Keratinocyte (primary cell): ENCODE results near the gene JPT2. TPM values are rescaled to one million over a fixed set of nuclear protein-coding genes. Genes with fewer than 3 reads are reported as not detected.

Experiments used
- DNase-seq: peaks from one replicate; pipeline ENCODE4 v3.0.0-alpha.2; 2011; ENCODE audit warnings: low read depth, missing footprints, low spot score
- FAIRE-seq: peaks from 2 replicates; lab custom pipeline; 2011; peaks lifted over from hg19 to GRCh38; lab: Jason Lieb, UNC
- H2AFZ ChIP-seq: 2 replicates; pipeline ENCODE4 v1.6.0; 2012; ENCODE audit warnings: low read length, control low read depth, inconsistent platforms; ENCODE audit not compliant: control insufficient read depth
- H3K27ac ChIP-seq: 2 replicates; pipeline ENCODE4 v1.5.1; 2011; ENCODE audit warnings: low read length; ENCODE audit not compliant: control insufficient read depth, insufficient read depth
- H3K27me3 ChIP-seq: 3 replicates; pipeline ENCODE4 v1.6.0; 2011; ENCODE audit warnings: low read length; ENCODE audit not compliant: control insufficient read depth, insufficient read depth; ENCODE audit errors: extremely low read depth
- H3K36me3 ChIP-seq, 2 experiments: 2 replicates in 1 of 2; 3 replicates in 1 of 2; pipeline ENCODE4 v1.5.1; 2011; ENCODE audit warnings: low read length in 2 of 2, mild to moderate bottlenecking in 1 of 2; ENCODE audit not compliant: control insufficient read depth in 2 of 2, insufficient read depth in 2 of 2; ENCODE audit errors: extremely low read depth in 1 of 2
- H3K4me1 ChIP-seq: 3 replicates; pipeline ENCODE4 v1.5.1; 2011; ENCODE audit warnings: low read length; ENCODE audit not compliant: control insufficient read depth, insufficient read depth; ENCODE audit errors: extremely low read depth
- H3K4me2 ChIP-seq: 3 replicates; pipeline ENCODE4 v1.6.0; 2011; ENCODE audit warnings: low read depth, low read length; ENCODE audit not compliant: control insufficient read depth, insufficient read depth; ENCODE audit errors: extremely low read depth
- H3K4me3 ChIP-seq, 3 experiments: fragments of 200-600 bp in 1 of 3; sonication (generic) in 1 of 3; 2 replicates in 2 of 3; 3 replicates in 1 of 3; pipeline ENCODE4 v1.5.1; 2011 to 2016; ENCODE audit warnings: low read length in 3 of 3, mild to moderate bottlenecking in 3 of 3, control low read depth in 2 of 3, inconsistent platforms in 1 of 3, low read depth in 1 of 3, mixed read lengths in 1 of 3, mixed run types in 1 of 3, moderate library complexity in 1 of 3; ENCODE audit not compliant: control insufficient read depth in 2 of 3, insufficient read depth in 2 of 3; ENCODE audit errors: extremely low read depth in 1 of 3
- H3K79me2 ChIP-seq: 2 replicates; pipeline ENCODE4 v1.6.0; 2012; ENCODE audit warnings: low read length; ENCODE audit not compliant: control insufficient read depth, insufficient read depth
- H3K9ac ChIP-seq: 3 replicates; pipeline ENCODE4 v1.6.0; 2011; ENCODE audit warnings: low read length; ENCODE audit not compliant: control insufficient read depth, insufficient read depth; ENCODE audit errors: extremely low read depth
- H3K9me1 ChIP-seq: 3 replicates; pipeline ENCODE4 v1.6.0; 2011; ENCODE audit warnings: low read length; ENCODE audit not compliant: control insufficient read depth, insufficient read depth; ENCODE audit errors: extremely low read depth
- H3K9me3 ChIP-seq: 2 replicates; pipeline ENCODE4 v1.5.1; 2012; ENCODE audit warnings: low read depth, low read length; ENCODE audit not compliant: control insufficient read depth
- H4K20me1 ChIP-seq: 3 replicates; pipeline ENCODE4 v1.6.0; 2011; ENCODE audit warnings: low read length; ENCODE audit not compliant: control insufficient read depth, insufficient read depth; ENCODE audit errors: extremely low read depth
- CTCF ChIP-seq, 3 experiments: IDR thresholded peaks in 1 of 3; conservative IDR thresholded peaks in 1 of 3; optimal IDR thresholded peaks in 1 of 3; 2 replicates in 2 of 3; 3 replicates in 1 of 3; pipeline versions ENCODE3 to v1.5.1; 2011; ENCODE audit warnings: low read length in 3 of 3, mild to moderate bottlenecking in 3 of 3, moderate library complexity in 2 of 3, control low read depth in 1 of 3, inconsistent platforms in 1 of 3; ENCODE audit not compliant: insufficient read depth in 2 of 3; ENCODE audit errors: extremely low read depth in 1 of 3
- EZH2 ChIP-seq: IDR thresholded peaks from one replicate; pipeline ENCODE4 v1.6.1; 2012; ENCODE audit warnings: inconsistent platforms, mild to moderate bottlenecking, low read length, moderate library complexity
- dilution Hi-C: fragments of 300-500 bp; cut with MboI; formaldehyde crosslinking; loops from one replicate; pipeline ENCODE4 v1.7.0; 2020; ENCODE audit warnings: low sequenced_read_pairs; ENCODE audit not compliant: extremely low pct_ligation_motif_present
- polyA plus RNA-seq, 5 experiments: library from polyadenylated mRNA; depleted of rRNA in 3 of 5; stranded (reverse) in 3 of 5; stranded (forward) in 1 of 5; unstranded in 1 of 5; fragments of >200 nt; gene quantifications; 1 replicate in 1 of 5; 2 replicates in 3 of 5; 3 replicates in 1 of 5; pipeline versions ENCODE4 v1.2.1 to v1.2.3, GENCODE V29; 2011 to 2012; ENCODE audit warnings: missing spikeins in 2 of 5, low read depth in 1 of 5, low replicate concordance in 1 of 5

JPT2 gene
- polyA plus RNA-seq, 1 donor (not counting 4 experiments of a cell fraction or from before 2014, with no cell fraction given), result 166 TPM

- Histone ChIP-seq H3K27me3 (no peaks in the 10 kb centered on the region), H3K9me3 (peaks cover 4% of the 10 kb centered on the region), H3K9ac (no peak overlapping the region), H3K9me1 (no peaks in the 10 kb centered on the region), H2AFZ (no peak overlapping the region), H3K4me3 (no peak overlapping the region), H3K4me2 (no peak overlapping the region), H3K27ac (no peak overlapping the region), H3K79me2 (peaks cover 2% of the 10 kb centered on the region), H4K20me1 (peaks cover 2% of the 10 kb centered on the region), H3K36me3 (peaks cover 19 to 27% of the 10 kb centered on the region in 2 experiments), H3K4me1 (peaks cover 4% of the 10 kb centered on the region)
- no peak for TF ChIP-seq EZH2
- TF ChIP-seq CTCF (optimal IDR thresholded peaks at IDR 0.05 in 1 of 3, IDR thresholded peaks at IDR 0.05 in 1 of 3, conservative IDR thresholded peaks at IDR 0.05 in 1 of 3; ENCODE audit: extremely low read depth in 1 of 3, insufficient read depth in 2 of 3, low read length in 3 of 3), result no peak
- DNase-seq (no peak), FAIRE-seq (no peak)
- dilution Hi-C loops, result no loop called here
These were observed 66.3 kb downstream of the JPT2 start for GRCh38 chr16:1744338-1744840.

GRCh38 chr16:1745181-1745899 is 67.3 kb downstream of the JPT2 start:
- Histone ChIP-seq H3K36me3 (peaks cover 22 to 31% of the 10 kb centered on the region in 2 experiments), H3K4me2 (no peak overlapping the region), H3K4me1 (peaks cover 4% of the 10 kb centered on the region), H3K9me3 (no peaks in the 10 kb centered on the region), H3K9me1 (no peaks in the 10 kb centered on the region), H3K9ac (no peak overlapping the region), H2AFZ (no peak overlapping the region), H3K79me2 (no peaks in the 10 kb centered on the region), H3K27ac (no peak overlapping the region), H3K4me3 (no peak overlapping the region), H4K20me1 (peaks cover 2% of the 10 kb centered on the region), H3K27me3 (no peaks in the 10 kb centered on the region)
- TF ChIP-seq EZH2 (no peak), CTCF (optimal IDR thresholded peaks at IDR 0.05 in 1 of 3, IDR thresholded peaks at IDR 0.05 in 1 of 3, conservative IDR thresholded peaks at IDR 0.05 in 1 of 3; ENCODE audit: extremely low read depth in 1 of 3, insufficient read depth in 2 of 3, low read length in 3 of 3) (no peak)
- FAIRE-seq (no peak), DNase-seq (no peak)
- dilution Hi-C loops, result no loop called here
